ENCODE results near the gene CCDC149.

DNA sequence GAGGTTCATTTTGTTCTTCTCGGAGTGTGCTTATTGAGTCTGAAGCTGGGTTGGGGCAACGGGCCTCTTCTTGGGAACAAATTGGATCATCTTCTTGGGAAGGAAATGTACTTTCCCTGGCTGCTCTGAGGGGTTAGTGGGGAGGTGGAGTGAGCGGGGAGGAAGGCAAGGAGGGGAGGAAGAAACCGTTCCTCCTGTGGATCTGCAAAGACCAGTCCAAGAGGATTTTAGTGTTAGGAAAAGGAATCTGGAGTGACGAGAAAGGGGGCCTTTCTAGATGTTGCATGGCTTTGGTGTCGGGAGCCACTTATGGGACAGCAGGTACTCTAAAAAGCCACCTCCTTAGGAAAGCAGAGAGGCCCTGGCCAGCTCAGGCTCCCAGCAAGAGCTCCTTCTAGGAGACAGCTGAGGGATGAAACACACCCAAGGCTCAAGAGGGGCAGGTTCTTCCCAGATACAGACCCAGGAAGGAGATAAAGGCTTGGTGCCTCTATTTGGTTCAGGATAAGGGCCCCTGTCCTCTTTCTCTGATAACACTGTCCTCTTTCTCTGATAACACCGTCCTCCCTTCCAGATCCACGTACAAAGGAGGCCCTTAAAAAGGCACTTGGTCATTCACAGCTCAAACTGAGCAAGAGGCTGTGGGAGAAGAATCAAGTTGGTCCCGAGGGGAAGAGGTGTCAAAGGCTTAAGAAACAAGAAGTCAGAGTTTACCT, 117.0 kb downstream of the CCDC149 start:
- TF ChIP-seq, protein P1, sequence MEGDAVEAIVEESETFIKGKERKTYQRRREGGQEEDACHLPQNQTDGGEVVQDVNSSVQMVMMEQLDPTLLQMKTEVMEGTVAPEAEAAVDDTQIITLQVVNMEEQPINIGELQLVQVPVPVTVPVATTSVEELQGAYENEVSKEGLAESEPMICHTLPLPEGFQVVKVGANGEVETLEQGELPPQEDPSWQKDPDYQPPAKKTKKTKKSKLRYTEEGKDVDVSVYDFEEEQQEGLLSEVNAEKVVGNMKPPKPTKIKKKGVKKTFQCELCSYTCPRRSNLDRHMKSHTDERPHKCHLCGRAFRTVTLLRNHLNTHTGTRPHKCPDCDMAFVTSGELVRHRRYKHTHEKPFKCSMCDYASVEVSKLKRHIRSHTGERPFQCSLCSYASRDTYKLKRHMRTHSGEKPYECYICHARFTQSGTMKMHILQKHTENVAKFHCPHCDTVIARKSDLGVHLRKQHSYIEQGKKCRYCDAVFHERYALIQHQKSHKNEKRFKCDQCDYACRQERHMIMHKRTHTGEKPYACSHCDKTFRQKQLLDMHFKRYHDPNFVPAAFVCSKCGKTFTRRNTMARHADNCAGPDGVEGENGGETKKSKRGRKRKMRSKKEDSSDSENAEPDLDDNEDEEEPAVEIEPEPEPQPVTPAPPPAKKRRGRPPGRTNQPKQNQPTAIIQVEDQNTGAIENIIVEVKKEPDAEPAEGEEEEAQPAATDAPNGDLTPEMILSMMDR (IDR thresholded peaks at IDR 0.05) = no peak
- TF ChIP-seq POLR2A (IDR thresholded peaks at IDR 0.05) = no peak

Data from heart left ventricle (tissue), 13 donors.